ENCODE results near the gene KRT2. TPM values are rescaled to one million over a fixed set of nuclear protein-coding genes. Genes with fewer than 3 reads are reported as not detected.

Gene KRT2
- polyA plus RNA-seq, 1 experiment = not detected

DNA sequence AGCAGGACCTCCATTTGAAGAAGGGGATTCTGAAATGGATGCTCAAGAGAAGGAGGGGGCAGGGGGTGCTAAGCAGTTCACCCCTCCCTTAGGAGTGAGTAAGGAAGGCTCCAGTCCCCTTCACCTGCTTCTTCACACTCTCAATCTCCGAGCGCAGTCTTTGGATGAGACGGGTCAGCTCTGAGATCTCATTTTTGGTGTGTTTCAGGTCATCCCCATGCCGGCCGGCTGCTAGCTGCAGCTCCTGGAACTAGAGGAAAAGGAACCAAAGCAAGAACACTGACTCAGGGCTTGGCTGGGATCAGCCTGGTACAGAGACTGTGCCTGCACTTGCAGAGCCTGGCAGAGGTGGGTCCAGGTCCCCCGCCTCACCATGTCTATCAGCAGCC, 40.9 kb downstream of the KRT2 start:
- TF ChIP-seq CTCF (IDR thresholded peaks at IDR 0.05; ENCODE audit: low read depth, low read length) = no peak
- POLR2A ChIA-PET = no interaction called here
- Histone ChIP-seq H3K9me3 (ENCODE audit: control insufficient read depth, insufficient read depth, low read length) (no peaks in the 10 kb centered on the region), H3K27ac (ENCODE audit: low read depth, low read length) (no peak overlapping the region), H3K27me3 (ENCODE audit: control insufficient read depth, insufficient read depth, low read length) (peaks cover 36% of the 10 kb centered on the region), H3K4me3 (ENCODE audit: low read depth, low read length) (no peak overlapping the region)
- no peak for DNase-seq (ENCODE audit: low read depth, low spot score)
- CTCF ChIA-PET = no interaction called here

GRCh38 chr12:52608826-52609630, 43.0 kb downstream of the KRT2 start:
- Histone ChIP-seq H3K9me3 (ENCODE audit: control insufficient read depth, insufficient read depth, low read length) (no peaks in the 10 kb centered on the region), H3K27ac (ENCODE audit: low read depth, low read length) (no peak overlapping the region), H3K4me3 (ENCODE audit: low read depth, low read length) (no peak overlapping the region), H3K27me3 (ENCODE audit: control insufficient read depth, insufficient read depth, low read length) (peaks cover 28% of the 10 kb centered on the region)
- ChIA-PET POLR2A (no interaction called here), CTCF (no interaction called here)
- no peak for TF ChIP-seq CTCF (IDR thresholded peaks at IDR 0.05; ENCODE audit: low read depth, low read length)
- DNase-seq (ENCODE audit: low read depth, low spot score) = no peak

- H3K4me3 ChIP-seq (ENCODE audit: low read depth, low read length) = no peak overlapping the region
- peaks cover 26% of the 10 kb centered on the region for H3K27me3 ChIP-seq (ENCODE audit: control insufficient read depth, insufficient read depth, low read length)
- no peak for TF ChIP-seq CTCF (IDR thresholded peaks at IDR 0.05; ENCODE audit: low read depth, low read length)
- no peak for DNase-seq (ENCODE audit: low read depth, low spot score)
- ChIA-PET CTCF (no interaction called here), POLR2A (no interaction called here)
- H3K9me3 ChIP-seq (ENCODE audit: control insufficient read depth, insufficient read depth, low read length) = no peaks in the 10 kb centered on the region
- no peak overlapping the region for H3K27ac ChIP-seq (ENCODE audit: low read depth, low read length)
Measured at GRCh38 chr12:52608161-52608560, 43.9 kb downstream of the KRT2 start.

DNA sequence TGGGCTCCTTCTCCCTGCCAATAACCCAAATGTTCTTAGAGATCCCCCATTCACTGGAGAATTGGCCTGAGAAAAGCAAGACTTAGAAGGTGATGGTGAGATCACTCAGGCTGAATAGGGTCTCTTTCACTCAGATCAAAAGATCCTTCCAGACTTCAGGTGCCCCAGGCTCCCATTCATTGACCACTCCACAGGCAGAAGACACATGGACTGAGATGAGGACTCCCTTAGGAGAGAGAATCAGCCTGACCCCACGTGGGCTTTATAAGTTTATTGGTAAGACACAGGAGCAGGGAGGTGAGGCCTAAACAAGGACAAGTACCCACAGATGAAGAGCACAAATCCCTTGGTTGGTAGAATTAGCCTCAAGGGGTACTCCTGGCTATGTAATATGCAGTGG, 44.7 kb downstream of the KRT2 start:
- no peak overlapping the region for H3K4me3 ChIP-seq (ENCODE audit: low read depth, low read length)
- DNase-seq (ENCODE audit: low read depth, low spot score) = no peak
- no peak for TF ChIP-seq CTCF (IDR thresholded peaks at IDR 0.05; ENCODE audit: low read depth, low read length)
- H3K27ac ChIP-seq (ENCODE audit: low read depth, low read length) = no peak overlapping the region
- peaks cover 25% of the 10 kb centered on the region for H3K27me3 ChIP-seq (ENCODE audit: control insufficient read depth, insufficient read depth, low read length)
- H3K9me3 ChIP-seq (ENCODE audit: control insufficient read depth, insufficient read depth, low read length) = no peaks in the 10 kb centered on the region
- CTCF ChIA-PET = no interaction called here
- POLR2A ChIA-PET = no interaction called here

GRCh38 chr12:52606581-52607218, 45.3 kb downstream of the KRT2 start:
- H3K9me3 ChIP-seq (ENCODE audit: control insufficient read depth, insufficient read depth, low read length) = no peaks in the 10 kb centered on the region
- CTCF ChIA-PET = interaction anchor here (0.7 to 1.6 kb wide), 2 partner anchors 216 to 264 kb away, joined by 3 to 5 read pairs; no protein-coding TSS in a partner anchor
- no peak for TF ChIP-seq CTCF (IDR thresholded peaks at IDR 0.05; ENCODE audit: low read depth, low read length)
- no peak for DNase-seq (ENCODE audit: low read depth, low spot score)
- POLR2A ChIA-PET = no interaction called here
- H3K27ac ChIP-seq (ENCODE audit: low read depth, low read length) = no peak overlapping the region
- no peak overlapping the region for H3K4me3 ChIP-seq (ENCODE audit: low read depth, low read length)
- H3K27me3 ChIP-seq (ENCODE audit: control insufficient read depth, insufficient read depth, low read length) = peaks cover 30% of the 10 kb centered on the region
